NCI-H2227 (cell line): ENCODE results near the gene RMND5A.

ENCODE experiments used
- DNase-seq: peaks from one replicate; lab custom pipeline; 2025; ENCODE audit not compliant: unreplicated experiment; lab: John Stamatoyannopoulos, UW

The RMND5A gene, protein sequence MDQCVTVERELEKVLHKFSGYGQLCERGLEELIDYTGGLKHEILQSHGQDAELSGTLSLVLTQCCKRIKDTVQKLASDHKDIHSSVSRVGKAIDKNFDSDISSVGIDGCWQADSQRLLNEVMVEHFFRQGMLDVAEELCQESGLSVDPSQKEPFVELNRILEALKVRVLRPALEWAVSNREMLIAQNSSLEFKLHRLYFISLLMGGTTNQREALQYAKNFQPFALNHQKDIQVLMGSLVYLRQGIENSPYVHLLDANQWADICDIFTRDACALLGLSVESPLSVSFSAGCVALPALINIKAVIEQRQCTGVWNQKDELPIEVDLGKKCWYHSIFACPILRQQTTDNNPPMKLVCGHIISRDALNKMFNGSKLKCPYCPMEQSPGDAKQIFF

DNA sequence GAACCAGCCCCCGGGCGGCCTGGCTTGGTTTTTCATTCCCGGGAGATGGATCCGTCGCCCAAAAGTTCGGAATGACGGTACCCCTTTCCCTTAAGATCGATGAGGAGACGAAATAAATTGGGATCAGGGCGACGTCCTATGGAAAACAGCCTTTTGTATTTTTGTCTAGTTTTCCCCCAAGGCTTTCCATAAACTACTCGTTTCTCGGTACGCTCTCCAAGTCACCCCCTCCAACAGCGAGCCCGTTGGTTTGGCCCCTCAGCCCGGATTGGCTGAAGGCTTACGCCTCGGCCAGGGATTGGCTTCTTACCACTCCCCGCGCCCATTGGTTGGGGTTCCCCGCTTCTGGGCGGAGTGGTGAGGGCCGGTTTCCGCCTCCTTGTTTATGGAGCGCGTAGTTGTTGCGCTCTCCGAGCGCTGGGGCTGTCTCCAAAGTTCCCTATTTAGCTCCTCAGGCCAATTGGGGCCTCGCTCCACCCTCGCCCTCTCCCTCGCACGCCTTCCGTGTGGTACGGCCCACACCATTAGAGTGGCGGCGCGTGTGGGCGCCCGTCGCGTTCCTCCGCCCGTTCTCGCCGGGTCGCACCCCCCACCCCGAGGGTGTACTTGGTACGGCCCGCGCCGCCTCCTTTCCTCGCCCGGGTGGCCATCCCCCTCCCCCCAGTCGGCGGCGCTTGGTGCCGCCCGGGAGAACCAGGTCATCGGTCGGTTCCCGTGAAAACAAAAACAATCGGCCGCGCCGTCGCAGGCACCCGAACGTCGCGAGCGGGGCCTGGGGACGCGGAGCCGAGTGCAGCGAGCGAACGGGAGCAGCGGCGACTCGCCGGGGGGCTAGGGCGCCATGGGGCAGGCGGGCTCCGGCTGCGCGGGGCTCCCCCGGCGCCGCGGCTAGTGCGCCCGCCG is at the start of gene RMND5A:
Gene RMND5A, plus strand, starts transcription at position 655 of the 903 bp plus-strand sequence. CDS start 377 bp downstream, outside the sequence.
- DNase-seq: peak; percentile 97

GRCh38 chr2:86671337-86671981 is 48.6 kb upstream of the RMND5A start:
- DNase-seq: no peak

DNA sequence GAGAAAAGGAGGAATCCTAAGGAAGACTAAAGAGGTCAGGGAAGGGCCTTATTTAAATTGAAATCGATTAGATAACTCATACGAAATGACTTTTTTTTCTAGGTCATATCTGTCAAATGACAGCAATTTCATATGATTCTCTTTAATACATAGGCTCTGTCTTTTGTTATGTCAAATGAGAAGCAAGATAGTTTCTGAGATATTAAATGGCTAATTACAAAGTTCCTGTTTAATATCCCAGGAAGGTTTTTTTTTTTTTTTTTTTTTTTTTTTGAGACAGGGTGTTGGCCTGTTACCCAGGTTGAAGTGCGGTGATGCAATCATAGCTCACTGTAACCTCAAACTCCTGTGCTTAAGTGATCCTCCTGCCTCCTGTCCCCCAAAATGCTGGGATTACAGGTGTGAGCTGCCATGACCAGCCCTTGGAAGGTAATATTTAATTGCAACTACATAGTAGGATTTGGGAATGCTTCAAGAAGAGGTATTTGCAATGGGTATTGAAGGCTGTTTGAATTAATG is 48.0 kb upstream of the RMND5A start:
- DNase-seq: no peak

DNA sequence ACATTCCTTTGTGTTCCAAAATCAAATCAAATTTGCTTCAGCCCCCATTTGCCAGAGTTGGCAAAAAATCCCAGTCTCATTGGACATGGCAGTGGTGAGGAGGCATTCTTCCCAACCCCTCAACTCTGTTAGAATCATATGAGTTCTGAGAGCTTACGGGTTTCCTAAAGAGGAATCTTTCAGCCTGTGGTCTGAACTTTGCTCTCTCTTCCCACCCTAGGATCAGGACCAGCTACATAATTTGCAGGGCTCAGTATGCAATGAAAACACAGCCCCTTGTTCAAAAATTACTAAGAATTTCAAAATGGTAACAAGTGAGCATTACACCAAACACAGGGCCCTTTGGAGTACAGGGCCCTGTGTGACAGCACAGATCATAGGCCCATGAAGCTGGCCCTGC is 47.1 kb upstream of the RMND5A start:
- no peak for DNase-seq

- no peak for DNase-seq
Observed at GRCh38 chr2:86673986-86674670, 46.0 kb upstream of the RMND5A start.

- no peak for DNase-seq
Observed at GRCh38 chr2:86675104-86675503, 45.0 kb upstream of the RMND5A start.

- no peak for DNase-seq
Observed at GRCh38 chr2:86675511-86676015, 44.5 kb upstream of the RMND5A start.

DNA sequence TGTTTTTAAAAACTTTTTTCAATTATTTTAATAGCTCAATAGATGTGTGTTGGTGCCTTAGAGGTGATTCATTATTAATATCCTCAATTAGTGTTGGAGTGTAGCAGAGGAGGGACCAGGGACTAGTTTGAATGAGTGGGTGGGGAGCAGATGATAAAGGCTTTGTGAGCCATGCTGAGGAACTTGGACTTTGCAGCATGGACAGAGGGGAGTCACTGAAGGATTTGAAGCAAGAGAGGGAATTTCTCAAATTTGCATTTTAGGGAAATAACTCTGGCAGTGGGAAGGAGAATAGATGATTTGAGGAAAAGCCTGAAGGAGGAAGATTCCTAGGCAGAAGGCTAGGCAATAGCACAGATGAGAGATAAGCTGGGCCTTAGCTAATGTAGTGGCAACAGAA is 42.3 kb upstream of the RMND5A start:
- no peak for DNase-seq

DNA sequence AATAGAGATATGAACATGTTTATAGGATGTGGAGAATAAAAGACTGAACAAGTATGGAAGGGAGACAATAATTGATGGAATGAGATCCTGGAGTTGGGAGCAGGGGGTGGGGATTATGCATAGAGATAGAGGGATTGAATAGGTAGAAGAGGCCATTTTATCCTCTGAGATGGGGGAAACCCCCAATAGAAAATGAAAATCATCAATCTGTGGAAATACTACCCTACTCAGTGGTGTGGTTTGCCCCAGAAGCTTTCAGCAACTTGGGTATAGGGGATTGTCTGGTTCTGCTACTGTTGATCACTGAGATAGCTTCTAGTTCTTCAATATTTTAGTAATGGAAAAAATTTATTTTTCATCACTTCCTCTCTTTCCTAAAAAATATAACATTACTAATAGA is 41.1 kb upstream of the RMND5A start:
- DNase-seq: no peak

DNA sequence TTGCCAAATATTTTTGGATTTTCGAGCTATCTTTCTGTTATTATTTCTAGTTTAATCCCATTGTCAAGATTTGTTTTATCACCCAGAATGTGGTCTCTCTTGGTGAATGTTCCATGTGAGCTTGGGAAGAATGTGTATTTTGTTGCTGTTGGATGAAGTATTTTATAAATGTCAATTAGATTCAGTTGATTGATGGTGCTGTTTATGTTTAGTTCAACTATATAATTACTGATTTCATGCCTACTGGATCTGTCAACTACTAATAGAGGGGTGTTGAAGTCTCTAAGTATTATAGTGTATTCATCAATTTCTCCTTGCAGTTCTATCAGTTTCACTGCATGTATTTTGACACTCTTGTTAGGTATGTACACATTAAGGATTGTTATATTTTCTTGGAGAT is 34.7 kb upstream of the RMND5A start:
- DNase-seq: no peak

DNA sequence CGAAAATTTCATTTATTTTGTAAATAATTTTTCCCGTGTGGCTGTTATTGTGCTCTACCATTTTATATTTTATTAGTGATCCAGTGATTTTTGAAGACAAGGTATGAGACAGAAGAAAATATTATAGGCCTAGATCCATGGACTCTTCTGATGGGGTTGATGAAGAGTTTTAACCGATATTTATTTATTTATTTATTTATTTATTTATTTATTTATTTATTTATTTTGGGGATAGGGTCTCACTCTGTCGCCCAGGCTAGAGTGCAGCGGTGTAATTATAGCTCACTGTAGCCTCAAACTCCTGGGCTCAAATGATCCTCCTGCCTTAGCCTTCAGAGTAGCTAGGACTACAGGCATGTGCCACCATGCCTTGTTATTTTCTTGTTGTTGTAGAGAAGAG is 33.6 kb upstream of the RMND5A start:
- no peak for DNase-seq

DNA sequence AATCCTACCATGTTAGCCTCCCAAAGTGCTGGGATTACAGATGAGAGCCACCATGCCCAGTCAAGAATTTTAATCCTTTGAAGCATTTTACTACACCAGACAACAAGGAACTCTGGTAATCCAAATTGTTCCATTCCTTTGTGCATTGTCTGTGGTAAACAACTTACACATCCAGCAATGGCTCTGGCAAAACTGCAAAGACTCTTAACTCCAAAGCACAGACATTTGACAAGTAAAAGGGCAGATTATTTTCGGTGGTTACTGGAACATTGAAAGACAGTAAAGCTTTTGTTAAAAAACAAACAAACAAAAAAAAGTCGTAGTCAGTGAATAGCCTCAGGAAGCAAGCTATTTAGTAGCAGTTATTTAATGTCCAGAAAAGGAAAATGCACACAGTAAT is 33.2 kb upstream of the RMND5A start:
- DNase-seq: no peak

DNA sequence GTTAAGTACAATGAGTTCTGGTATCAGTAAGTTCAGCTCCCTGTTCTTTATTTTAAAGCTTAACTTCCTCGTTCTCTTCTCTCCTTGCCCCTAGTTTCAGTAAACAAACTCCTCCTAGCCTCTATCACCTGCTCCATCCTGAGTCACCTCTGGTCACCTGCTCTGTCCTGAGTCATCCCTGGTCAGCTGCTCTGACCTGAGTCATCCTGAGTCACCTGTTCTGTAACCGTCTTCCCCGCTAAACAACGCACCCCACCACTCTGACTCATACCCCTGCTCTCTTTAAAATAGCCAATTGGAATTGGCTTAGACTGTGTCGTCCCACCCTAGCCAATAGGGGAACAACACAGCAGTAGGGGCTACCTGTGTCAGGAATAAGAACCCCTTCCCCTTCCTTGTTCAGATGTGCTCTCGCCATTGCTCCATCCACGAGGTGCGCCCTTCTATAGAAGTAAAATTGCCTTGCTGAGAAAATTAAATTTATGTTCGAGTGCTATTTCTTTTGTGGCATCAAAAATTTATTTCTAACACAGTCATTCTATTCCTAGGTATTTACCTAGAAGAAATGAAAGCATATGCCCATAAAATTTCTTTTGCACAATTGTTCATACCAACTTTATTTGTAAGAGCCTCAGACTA is 24.9 kb upstream of the RMND5A start:
- DNase-seq: no peak

- no peak for DNase-seq
Observed at GRCh38 chr2:86697551-86698104, 22.5 kb upstream of the RMND5A start.

GRCh38 chr2:86700690-86701089 is 19.4 kb upstream of the RMND5A start:
- no peak for DNase-seq

GRCh38 chr2:86703704-86704361 is 16.3 kb upstream of the RMND5A start:
- DNase-seq: peak; percentile 50

GRCh38 chr2:86704459-86704971 is 15.6 kb upstream of the RMND5A start:
- DNase-seq: no peak

DNA sequence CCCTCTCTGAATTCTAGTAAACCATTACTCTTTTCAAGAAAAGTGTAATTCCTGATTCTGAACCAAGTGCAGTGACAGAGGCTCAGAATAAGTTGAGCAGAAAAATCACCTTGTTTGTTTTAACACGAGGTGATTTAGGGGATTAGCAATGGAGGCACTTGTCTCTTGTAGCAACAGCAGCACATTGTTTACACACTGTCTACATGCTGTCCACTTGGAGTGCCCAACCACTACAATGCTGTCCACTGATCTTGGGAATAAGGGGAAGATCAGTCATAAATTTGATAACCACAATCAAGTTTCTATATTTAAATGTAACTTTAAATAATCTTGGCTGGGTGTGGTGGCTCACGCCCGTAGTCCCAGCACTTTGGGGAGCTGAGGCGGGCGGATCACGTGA is 13.9 kb upstream of the RMND5A start:
- DNase-seq: no peak

DNA sequence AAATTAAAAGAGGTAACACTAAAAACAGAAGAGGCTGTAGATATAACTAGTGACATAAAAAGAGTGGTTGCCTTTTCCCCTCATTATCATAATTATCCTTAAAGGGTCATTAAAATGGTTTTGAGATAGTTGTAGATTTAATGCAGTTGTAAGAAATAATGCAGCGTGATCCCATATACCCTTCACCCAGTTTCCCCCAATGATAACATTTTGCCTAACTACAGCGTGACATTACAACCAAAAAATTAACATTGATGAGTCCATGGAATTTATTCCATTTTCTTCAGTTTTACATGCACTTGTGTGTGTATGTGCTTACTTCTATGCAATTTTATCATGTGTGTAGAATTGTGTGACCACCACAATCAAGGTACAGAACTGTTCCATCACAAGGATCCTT is 13.2 kb upstream of the RMND5A start:
- DNase-seq: no peak
